Right kidney (tissue), 1 donor: ENCODE measurements around the gene MAEA.
"Not testable (repeated sequence)": the region's sequence is repeated elsewhere in the genome, so short reads cannot be mapped to it uniquely, and the experiment has no call there.

Experiments
- DNase-seq: peaks from one replicate; pipeline ENCODE4 v3.0.0-alpha.2; 2016

MAEA gene

GRCh38 chr4:1367230-1367935 is 77.7 kb downstream of the MAEA start:
- DNase-seq, result no peak

DNA sequence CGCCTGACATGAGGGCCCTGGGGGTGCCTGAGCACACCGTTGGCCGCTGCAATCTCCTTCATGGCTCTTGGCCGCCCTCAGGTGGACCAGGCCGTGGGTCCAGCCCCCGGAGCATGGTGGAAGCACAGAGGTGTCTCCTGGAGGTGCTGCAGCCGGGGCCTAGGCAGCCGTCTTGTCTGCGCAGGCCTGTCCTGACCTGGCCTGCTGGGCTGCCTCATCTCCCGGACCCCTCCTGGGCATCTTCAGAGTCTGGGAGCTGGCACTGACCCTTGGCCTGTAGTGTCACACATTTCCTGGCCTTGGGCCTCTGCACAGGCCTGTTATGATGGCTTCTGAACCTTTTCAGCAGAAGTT is 78.2 kb downstream of the MAEA start:
- DNase-seq, result no peak

GRCh38 chr4:1368421-1369090 is 78.9 kb downstream of the MAEA start:
- no peak for DNase-seq

- no peak for DNase-seq
These were observed 79.4 kb downstream of the MAEA start for GRCh38 chr4:1369091-1369450.

GRCh38 chr4:1369479-1370079 is 79.9 kb downstream of the MAEA start:
- DNase-seq, result no peak

GRCh38 chr4:1370321-1371124 is 80.8 kb downstream of the MAEA start:
- DNase-seq, result no peak

DNA sequence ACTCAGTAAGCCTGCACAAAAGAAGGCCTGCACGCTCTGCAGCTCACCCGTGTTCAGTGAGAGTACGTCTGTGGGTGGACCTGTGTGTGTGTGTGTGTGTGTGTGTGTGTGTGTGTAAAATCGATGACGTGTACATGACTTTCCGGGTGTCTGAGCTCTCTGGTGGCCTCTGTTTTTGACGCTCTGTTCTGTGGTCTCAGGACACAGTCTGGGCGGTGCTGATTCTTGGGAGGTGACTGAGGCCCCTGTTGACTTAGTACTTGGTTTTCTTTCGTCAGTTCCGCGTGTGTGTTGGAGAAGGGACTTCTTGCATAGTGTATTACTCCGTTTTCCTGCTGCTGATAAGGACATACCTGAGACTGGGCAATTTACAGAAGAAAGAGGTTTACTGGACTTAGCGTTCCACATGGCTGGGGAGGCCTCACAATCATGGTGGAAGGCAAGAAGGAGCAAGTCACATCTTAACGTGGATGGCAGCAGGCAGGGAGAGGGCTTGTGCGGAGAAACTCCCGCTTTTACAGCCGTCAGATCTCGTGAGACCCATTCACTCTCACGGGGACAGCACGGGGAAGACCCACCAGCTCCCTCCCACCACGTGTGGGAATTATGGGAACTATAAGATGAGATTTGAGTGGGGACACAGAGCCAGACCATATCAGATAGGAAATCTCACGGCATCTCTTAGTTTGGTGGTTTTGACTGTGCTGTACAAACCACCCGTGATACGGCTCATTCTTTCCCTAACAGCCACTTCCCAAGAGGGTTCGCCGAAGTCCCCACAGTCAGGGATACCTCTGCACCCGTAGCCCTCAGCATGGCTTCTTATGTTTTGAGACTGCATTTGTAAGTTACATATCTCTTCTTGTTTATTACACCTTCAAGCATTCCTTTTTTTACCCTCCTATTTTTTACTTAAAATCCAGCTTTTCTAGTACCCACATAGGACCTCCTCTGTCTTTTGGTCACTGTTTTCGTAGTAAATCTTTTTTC is 81.8 kb downstream of the MAEA start:
- DNase-seq, result no peak

DNA sequence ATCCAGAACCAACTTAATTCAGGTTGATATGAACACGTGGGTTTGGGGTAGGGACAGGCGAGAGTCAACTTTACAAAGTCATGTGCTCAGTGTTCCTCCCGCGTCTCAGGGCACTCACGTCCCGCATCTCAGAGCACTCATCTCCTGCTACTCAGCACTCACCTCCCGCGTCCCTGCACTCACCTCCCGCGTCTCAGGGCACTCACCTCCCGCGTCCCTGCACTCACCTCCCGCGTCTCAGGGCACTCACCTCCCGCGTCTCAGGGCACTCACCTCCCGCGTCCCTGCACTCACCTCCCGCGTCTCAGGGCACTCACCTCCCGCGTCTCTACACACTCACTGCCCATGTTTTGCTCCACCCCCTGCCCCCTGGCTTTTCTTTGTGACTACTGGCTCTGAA is 82.9 kb downstream of the MAEA start:
- not testable (repeated sequence) for DNase-seq

DNA sequence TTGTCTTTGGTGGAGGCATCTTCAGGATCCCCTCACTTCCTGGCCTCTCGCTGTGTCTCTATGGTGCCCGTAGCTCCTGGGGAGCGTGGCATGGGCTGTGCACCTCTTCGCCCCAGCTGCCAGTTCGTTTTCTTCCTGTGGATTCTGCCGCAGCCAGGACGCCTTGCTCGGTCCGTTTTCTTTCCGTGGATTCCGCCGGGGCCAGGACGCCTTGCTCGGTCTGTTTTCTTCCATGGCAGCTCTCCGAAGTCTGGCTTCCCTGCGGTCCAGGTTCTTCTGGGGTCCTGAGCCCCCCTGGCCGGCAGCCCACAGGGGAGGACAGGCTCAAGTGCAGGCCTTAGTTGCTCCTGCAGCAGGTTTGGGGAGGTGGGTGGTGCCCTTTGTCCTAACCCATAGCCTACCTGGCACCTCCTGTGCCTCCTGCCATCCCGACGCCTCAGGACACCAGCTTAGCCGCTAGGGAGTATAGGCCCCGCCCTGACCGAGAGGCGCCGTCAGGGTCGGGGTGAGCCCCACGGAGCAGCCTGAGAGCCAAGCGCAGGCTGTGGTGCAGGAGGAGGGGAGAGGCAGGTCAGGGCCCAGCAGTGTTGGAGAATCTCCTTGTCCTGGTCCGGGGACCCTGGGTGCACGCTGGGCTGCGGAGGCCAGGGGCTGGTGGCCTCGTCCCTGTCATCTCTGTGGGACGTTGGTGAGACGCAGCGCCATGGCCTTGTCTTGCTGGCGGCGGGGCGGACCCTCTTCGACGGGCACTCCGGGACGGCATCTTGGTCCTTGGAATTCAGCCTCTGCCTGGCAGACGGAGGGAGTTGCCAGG is 84.4 kb downstream of the MAEA start:
- DNase-seq, result no peak

GRCh38 chr4:1374706-1375045 is 85.0 kb downstream of the MAEA start:
- DNase-seq, result no peak

- no peak for DNase-seq
These were observed 85.5 kb downstream of the MAEA start for GRCh38 chr4:1375051-1375721.

DNA sequence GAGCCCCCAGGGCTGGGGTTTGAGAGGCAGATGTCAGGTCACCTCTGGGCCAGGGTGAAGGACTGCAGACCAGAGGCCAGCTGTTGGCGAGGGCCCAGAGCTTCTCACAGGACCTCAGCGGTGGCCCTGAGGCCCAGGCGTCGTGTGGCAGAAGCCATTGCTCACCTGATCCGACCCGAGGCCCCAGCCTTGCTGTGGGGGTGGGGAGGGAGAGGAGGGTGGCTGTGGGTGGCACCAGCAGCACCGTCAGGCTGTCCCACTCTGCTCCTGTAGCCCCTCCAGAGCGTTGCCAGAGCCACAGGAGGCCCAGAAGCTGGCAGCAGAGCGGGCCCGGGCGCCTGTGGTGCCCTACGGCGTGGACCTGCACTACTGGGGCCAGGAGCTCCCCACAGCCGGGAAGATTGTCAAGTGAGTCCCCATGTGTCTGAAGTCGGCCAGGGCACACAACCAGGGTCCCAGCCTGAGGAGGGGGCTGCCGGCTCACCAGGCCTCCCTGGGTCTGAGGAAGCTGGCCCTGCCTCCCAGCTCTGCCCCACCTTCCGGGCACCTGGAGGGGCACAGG is 86.2 kb downstream of the MAEA start:
- DNase-seq, result no peak

DNA sequence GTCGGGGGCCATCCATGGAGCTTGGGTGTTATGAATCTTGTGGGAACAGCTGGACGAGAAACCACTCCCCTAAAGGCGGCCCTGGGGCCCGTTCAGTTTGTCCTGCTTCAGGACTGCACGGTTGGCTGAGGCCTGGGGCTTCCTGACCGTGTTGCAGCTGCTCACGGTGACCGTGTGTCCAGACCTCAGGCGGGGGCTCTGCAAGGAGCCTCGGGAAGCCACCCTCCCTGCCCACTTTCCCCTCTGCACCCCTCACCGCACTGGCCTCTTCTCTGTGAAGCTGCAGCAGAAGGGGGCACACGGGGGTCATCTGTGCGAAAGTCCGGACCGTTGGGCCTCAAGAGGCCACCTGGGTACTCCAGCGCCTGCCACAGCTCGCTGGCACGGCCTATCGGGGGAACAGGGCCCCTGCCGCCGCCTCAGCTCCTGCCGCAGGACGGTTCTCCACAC is 86.7 kb downstream of the MAEA start:
- DNase-seq, result no peak

- no peak for DNase-seq
These were observed 87.3 kb downstream of the MAEA start for GRCh38 chr4:1376841-1377605.

- DNase-seq, result no peak
These were observed 88.0 kb downstream of the MAEA start for GRCh38 chr4:1377606-1378261.

DNA sequence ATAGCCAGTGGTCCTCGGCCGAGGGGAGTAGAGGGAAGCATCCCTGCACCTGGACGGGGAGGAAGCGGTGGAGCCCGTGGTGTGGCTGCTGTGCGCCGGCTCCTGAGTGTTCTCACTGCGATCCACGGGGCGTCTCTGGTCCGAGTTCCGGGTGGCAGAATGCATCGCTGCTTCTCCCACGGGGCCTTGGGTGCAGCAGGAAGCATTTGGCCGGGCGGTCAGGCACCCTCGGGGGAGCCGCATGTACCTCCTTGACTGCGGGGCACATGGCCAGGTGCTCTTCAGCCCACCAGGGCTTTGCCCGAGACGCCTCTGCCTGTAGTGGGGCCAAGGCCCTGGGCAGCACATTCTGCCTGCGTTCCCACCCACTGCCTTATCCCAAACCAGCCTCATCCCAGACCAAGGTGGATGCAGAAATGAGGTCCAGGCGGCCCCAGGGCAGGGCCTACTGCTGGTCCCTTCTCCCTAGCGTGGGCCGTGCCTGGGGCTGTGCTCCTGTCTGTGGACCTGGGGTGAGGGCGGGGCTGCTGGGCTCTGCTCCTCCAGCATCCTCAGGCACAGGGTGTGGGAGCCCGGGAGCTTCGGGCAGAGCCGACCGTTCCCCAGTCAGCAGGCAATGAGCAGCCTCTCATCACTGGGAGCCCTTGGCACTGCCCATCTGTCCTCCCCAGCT is 89.0 kb downstream of the MAEA start:
- DNase-seq, result no peak

DNA sequence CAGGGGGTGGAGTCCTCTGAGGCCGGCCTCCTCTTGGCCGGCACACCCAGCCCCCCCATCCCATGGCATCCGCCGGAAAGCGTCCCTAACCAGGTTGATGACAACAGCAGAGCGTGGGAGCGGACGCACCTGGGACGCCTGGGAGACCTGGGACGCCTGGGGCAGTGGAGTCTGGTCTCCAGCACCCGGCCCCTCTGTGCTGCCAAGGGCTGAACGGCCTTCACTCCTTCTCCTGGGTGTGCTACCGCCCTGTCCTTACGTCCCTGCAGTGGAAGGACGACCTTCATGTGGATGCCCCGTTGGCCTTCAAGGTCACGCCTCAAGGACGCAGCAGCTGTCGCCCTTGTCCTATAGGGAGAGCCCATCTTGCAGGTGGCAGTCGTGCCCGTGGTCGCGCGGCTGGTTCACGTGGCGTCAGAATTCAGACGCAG is 89.7 kb downstream of the MAEA start:
- DNase-seq, result no peak

DNA sequence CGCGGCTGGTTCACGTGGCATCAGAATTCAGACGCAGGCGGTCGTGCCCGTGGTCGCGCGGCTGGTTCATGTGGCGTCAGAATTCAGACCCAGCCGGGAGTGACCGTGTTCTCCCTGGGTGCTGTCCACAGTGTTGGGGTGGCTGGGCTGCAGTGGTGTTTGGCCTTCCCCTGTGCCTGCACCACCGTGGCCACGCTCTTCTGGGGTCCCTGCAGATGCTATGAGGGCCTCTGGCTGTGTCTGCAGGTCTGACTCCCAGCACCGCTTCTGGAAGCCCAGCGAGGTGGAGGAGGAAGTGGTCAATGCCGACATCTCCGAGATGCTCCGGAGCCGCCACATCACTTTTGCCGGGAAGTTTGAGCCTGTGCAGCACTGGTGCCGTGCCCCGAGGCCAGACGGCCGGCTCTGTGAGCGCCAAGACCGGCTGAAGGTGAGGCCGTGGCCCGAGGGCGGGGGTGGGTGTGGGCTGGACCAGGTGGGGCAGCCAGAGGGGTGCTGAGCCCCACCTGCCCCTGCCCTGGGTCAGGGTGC is 90.2 kb downstream of the MAEA start:
- no peak for DNase-seq
